Spleen (tissue), 7 donors: ENCODE measurements around the gene TSPAN9.

Source experiments
- CTCF ChIP-seq, 11 experiments: fragments of 200-600 bp in 7 of 11; fragments of 450-650 bp in 4 of 11; sonication (generic) in 4 of 11; IDR thresholded peaks in 8 of 11; conservative IDR thresholded peaks in 3 of 11; 1 replicate in 7 of 11; 2 replicates in 4 of 11; pipeline versions ENCODE4 v1.4.0 to v1.8.0; 2016 to 2021; ENCODE audit warnings: antibody characterized with exemption in 11 of 11, inconsistent platforms in 4 of 11, mild to moderate bottlenecking in 1 of 11
- POLR2A ChIP-seq, 3 donors: fragments of 450-650 bp; IDR thresholded peaks; one replicate each; pipeline ENCODE4 v1.5.1; 2017; ENCODE audit warnings: antibody characterized with exemption in 3 of 3, mild to moderate bottlenecking in 1 of 3
- donor health status: DM: no; HTN: no; CAD: no; lungs with moderate emphysema.
- donor health status: DM: no; HTN: no; CAD: no.
- donor health status: DM: no; HTN: no; CAD: no.

- TF ChIP-seq CTCF (IDR thresholded peaks at IDR 0.05 in 8 of 11, conservative IDR thresholded peaks at IDR 0.05 in 3 of 11) (no peak), POLR2A (IDR thresholded peaks at IDR 0.05) (no peak)
Measured at GRCh38 chr12:3107071-3107583, 29.9 kb downstream of the TSPAN9 start.
